HL-60/S4 treated with phorbol 12-myristate 13-acetate at 8.2 ng/mL for 4 days and 3 days (cell line): ENCODE measurements around the gene USP17L10.
"Not testable (repeated sequence)": the region's sequence is repeated elsewhere in the genome, so short reads cannot be mapped to it uniquely, and the experiment has no call there.

Experiments
- in situ Hi-C: fragments of 300-500 bp; cut with MboI; formaldehyde crosslinking; loops from 2 replicates; pipeline ENCODE4 v1.15.0; 2022; ENCODE audit warnings: low sequenced_read_pairs

Gene USP17L10, protein sequence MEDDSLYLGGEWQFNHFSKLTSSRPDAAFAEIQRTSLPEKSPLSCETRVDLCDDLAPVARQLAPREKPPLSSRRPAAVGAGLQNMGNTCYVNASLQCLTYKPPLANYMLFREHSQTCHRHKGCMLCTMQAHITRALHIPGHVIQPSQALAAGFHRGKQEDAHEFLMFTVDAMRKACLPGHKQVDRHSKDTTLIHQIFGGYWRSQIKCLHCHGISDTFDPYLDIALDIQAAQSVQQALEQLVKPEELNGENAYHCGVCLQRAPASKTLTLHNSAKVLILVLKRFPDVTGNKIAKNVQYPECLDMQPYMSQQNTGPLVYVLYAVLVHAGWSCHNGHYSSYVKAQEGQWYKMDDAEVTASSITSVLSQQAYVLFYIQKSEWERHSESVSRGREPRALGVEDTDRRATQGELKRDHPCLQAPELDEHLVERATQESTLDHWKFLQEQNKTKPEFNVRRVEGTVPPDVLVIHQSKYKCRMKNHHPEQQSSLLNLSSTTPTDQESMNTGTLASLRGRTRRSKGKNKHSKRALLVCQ

DNA sequence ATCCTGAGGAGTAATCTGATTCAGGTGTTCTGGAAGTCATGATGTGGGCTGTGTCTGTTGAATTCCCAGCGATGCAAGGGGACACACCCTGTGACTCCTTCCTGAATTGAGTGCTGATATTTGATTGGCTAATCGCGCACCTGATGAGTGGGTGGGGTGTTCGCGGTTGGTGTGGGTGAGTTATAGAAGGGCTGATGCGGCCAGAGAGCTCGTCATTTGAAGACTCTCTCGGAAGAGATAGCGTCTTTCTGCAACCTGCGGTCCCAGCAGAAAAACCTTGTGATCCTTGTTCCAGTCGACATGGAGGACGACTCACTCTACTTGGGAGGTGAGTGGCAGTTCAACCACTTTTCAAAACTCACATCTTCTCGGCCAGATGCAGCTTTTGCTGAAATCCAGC, at the start of gene USP17L10:
Gene USP17L10 (plus strand): TSS at position 301 of the 400 bp plus-strand sequence. CDS start 0 bp downstream, at position 301.
- in situ Hi-C loops, result not testable (repeated sequence)

DNA sequence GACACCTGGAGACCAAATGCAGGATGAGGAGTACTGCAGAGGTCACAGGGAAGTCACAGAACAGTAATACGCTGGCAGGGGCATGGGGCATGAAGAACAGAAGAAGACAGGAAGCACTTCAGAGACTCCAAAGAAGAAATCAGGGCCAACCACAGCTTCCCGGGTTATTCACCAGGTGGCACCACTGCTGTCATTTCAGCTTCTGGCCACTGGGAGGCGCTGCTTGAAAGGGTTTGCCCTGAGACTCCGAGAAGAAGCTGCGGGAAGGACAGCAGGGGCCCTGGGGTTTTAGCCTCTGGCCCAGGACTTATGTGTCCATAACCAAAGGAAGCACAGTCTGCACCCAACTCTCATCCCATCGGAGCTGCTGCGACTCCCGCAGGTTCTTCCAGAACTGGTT, 44.5 kb upstream of the USP17L10 start:
- in situ Hi-C loops, result not testable (repeated sequence)

DNA sequence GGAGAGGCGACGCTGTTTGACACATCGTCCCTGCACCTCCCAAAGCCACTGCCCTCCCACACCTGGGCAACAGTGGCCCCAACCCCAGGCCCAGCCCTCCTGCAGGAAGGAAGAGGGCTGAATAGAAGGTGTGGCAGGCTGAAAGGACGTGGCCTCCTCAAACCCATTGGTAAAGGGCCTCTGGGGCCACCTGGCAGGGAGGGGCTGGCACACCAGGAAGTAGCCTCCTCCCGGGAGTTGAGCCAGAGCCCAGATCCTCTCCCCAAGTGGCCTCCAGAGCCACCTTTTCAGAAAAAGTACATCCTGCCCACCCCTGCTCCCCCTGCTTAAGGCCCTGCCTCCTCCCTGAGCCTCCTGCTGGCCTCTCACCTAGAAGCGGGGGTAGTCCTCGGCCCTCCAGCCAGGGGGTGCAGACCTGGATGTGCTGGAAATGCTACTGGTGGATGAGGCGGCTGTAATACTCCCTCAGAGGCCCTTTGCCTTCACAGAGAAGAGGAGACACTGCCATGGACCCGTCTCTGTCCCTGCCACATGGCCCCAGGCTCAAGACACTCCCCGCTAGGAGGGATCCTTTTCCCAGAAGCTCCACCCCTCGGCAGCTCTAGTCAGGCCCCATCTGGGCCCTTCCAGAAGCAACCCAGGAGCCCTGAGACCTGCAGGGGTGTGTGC, 40.5 kb upstream of the USP17L10 start, which contains the start of gene FAM90A26:
Gene FAM90A26 (plus strand): TSS at position 619 of the 669 bp plus-strand sequence. CDS start 2,764 bp downstream, outside the sequence.
- in situ Hi-C loops, result not testable (repeated sequence)

DNA sequence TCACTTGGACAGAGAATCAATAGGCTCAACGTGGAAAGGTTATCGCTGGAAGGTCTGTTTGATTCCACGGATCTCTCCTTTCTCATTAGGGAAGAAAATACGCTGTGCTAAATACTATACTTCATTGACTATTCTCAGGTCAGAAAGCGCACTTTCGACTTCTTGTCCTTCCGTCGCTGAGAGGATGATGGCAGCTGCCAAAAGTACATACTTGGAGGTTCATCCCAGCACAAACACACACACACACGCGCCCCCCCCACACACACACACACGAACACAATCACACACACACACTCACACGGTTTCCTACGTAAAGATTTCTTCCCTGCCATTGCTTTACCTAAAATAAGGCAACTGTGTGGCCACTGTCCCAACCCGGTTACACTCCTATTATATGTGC, 4.2 kb downstream of the USP17L10 start:
- in situ Hi-C loops, result not testable (repeated sequence)

DNA sequence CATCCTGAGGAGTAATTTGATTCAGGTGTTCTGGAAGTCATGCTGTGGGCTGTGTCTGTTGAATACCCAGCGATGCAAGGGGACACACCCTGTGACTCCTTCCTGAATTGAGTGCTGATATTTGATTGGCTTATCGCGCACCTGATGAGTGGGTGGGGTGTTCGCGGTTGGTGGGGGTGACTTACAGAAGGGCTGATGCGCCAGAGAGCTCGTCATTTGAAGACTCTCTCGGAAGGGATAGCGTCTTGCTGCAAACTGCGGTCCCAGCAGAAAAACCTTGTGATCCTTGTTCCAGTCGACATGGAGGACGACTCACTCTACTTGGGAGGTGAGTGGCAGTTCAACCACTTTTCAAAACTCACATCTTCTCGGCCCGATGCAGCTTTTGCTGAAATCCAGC, 4.6 kb downstream of the USP17L10 start, which contains the start of gene USP17L11:
Gene USP17L11 (plus strand): TSS at position 301 of the 400 bp plus-strand sequence. CDS start 0 bp downstream, at position 301.
- in situ Hi-C loops, result not testable (repeated sequence)

DNA sequence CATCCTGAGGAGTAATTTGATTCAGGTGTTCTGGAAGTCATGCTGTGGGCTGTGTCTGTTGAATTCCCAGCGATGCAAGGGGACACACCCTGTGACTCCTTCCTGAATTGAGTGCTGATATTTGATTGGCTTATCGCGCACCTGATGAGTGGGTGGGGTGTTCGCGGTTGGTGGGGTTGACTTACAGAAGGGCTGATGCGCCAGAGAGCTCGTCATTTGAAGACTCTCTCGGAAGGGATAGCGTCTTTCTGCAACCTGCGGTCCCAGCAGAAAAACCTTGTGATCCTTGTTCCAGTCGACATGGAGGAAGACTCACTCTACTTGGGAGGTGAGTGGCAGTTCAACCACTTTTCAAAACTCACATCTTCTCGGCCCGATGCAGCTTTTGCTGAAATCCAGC, 9.4 kb downstream of the USP17L10 start, which contains the start of gene USP17L12:
Gene USP17L12 (plus strand): TSS at position 301 of the 400 bp plus-strand sequence. CDS start 0 bp downstream, at position 301.
- in situ Hi-C loops, result not testable (repeated sequence)

DNA sequence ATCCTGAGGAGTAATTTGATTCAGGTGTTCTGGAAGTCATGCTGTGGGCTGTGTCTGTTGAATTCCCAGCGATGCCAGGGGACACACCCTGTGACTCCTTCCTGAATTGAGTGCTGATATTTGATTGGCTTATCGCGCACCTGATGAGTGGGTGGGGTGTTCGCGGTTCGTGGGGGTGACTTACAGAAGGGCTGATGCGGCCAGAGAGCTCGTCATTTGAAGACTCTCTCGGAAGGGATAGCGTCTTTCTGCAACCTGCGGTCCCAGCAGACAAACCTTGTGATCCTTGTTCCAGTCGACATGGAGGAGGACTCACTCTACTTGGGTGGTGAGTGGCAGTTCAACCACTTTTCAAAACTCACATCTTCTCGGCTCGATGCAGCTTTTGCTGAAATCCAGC, 14.1 kb downstream of the USP17L10 start, which contains the start of gene USP17L13:
Gene USP17L13 (plus strand): TSS at position 301 of the 400 bp plus-strand sequence. CDS start 0 bp downstream, at position 301.
- in situ Hi-C loops, result not testable (repeated sequence)

DNA sequence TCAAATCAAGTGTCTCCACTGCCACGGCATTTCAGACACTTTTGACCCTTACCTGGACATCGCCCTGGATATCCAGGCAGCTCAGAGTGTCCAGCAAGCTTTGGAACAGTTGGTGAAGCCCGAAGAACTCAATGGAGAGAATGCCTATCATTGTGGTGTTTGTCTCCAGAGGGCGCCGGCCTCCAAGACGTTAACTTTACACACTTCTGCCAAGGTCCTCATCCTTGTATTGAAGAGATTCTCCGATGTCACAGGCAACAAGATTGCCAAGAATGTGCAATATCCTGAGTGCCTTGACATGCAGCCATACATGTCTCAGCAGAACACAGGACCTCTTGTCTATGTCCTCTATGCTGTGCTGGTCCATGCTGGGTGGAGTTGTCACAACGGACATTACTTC, 19.8 kb downstream of the USP17L10 start:
- in situ Hi-C loops, result not testable (repeated sequence)

DNA sequence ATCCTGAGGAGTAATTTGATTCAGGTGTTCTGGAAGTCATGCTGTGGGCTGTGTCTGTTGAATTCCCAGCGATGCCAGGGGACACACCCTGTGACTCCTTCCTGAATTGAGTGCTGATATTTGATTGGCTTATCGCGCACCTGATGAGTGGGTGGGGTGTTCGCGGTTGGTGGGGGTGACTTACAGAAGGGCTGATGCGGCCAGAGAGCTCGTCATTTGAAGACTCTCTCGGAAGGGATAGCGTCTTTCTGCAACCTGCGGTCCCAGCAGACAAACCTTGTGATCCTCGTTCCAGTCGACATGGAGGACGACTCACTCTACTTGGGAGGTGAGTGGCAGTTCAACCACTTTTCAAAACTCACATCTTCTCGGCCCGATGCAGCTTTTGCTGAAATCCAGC, 23.6 kb downstream of the USP17L10 start, which contains the start of gene USP17L15:
Gene USP17L15 (plus strand): TSS at position 301 of the 400 bp plus-strand sequence. CDS start 0 bp downstream, at position 301.
- in situ Hi-C loops, result not testable (repeated sequence)

DNA sequence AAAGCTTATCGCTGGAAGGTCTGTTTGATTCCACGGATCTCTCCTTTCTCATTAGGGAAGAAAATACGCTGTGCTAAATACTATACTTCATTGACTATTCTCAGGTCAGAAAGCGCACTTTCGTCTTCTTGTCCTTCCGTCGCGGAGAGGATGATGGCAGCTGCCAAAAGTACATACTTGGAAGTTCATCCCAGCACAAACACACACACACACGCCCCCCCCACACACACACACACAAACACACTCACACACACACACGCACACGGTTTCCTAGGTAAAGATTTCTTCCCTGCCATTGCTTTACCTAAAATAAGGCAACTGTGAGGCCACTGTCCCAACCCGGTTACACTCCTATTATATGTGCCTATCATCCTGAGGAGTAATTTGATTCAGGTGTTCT, 28.0 kb downstream of the USP17L10 start:
- in situ Hi-C loops, result not testable (repeated sequence)

DNA sequence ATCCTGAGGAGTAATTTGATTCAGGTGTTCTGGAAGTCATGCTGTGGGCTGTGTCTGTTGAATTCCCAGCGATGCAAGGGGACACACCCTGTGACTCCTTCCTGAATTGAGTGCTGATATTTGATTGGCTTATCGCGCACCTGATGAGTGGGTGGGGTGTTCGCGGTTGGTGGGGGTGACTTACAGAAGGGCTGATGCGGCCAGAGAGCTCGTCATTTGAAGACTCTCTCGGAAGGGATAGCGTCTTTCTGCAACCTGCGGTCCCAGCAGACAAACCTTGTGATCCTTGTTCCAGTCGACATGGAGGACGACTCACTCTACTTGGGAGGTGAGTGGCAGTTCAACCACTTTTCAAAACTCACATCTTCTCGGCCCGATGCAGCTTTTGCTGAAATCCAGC, 33.1 kb downstream of the USP17L10 start, which contains the start of gene USP17L17:
Gene USP17L17 (plus strand): TSS at position 301 of the 400 bp plus-strand sequence. CDS start 0 bp downstream, at position 301.
- in situ Hi-C loops, result not testable (repeated sequence)

DNA sequence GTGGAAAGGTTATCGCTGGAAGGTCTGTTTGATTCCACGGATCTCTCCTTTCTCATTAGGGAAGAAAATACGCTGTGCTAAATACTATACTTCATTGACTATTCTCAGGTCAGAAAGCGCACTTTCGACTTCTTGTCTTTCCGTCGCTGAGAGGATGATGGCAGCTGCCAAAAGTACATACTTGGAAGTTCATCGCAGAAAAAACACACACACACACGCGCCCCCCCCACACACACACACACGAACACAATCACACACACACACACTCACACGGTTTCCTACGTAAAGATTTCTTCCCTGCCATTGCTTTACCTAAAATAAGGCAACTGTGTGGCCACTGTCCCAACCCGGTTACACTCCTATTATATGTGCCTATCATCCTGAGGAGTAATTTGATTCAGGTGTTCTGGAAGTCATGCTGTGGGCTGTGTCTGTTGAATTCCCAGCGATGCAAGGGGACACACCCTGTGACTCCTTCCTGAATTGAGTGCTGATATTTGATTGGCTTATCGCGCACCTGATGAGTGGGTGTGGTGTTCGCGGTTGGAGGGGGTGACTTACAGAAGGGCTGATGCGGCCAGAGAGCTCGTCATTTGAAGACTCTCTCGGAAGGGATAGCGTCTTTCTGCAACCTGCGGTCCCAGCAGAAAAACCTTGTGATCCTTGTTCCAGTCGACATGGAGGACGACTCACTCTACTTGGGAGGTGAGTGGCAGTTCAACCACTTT, 37.7 kb downstream of the USP17L10 start, which contains the start of gene USP17L18:
Gene USP17L18 (plus strand): TSS at position 678 of the 728 bp plus-strand sequence. CDS start 0 bp downstream, at position 678.
- in situ Hi-C loops, result not testable (repeated sequence)

DNA sequence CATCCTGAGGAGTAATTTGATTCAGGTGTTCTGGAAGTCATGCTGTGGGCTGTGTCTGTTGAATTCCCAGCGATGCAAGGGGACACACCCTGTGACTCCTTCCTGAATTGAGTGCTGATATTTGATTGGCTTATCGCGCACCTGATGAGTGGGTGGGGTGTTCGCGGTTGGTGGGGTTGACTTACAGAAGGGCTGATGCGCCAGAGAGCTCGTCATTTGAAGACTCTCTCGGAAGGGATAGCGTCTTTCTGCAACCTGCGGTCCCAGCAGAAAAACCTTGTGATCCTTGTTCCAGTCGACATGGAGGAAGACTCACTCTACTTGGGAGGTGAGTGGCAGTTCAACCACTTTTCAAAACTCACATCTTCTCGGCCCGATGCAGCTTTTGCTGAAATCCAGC, 42.6 kb downstream of the USP17L10 start, which contains the start of gene USP17L19:
Gene USP17L19 (plus strand): TSS at position 301 of the 400 bp plus-strand sequence. CDS start 0 bp downstream, at position 301.
- in situ Hi-C loops, result not testable (repeated sequence)

DNA sequence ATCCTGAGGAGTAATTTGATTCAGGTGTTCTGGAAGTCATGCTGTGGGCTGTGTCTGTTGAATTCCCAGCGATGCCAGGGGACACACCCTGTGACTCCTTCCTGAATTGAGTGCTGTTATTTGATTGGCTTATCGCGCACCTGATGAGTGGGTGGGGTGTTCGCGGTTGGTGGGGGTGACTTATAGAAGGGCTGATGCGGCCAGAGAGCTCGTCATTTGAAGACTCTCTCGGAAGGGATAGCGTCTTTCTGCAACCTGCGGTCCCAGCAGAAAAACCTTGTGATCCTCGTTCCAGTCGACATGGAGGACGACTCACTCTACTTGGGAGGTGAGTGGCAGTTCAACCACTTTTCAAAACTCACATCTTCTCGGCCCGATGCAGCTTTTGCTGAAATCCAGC, 47.4 kb downstream of the USP17L10 start, which contains the start of gene USP17L20:
Gene USP17L20 (plus strand): TSS at position 301 of the 400 bp plus-strand sequence. CDS start 0 bp downstream, at position 301.
- in situ Hi-C loops, result not testable (repeated sequence)
